Cardiac fibroblast (primary cell): ENCODE measurements around the gene ZNF14.

Source experiments
- DNase-seq, 2 donors: peaks; one replicate each; pipeline versions ENCODE4 v3.0.0 to v3.0.0-alpha.2; 2010; ENCODE audit warnings: low read depth in 2 of 2
- H3K4me3 ChIP-seq, 2 donors: replicated peaks in 1 of 2; 1 replicate in 1 of 2; 2 replicates in 1 of 2; pipeline ENCODE4 v1.5.1; 2011; ENCODE audit warnings: low read depth in 2 of 2, low read length in 2 of 2, mild to moderate bottlenecking in 2 of 2, moderate library complexity in 1 of 2
- TF ChIP-seq, protein P1 (sequence below): IDR thresholded peaks from one replicate; pipeline ENCODE4 v1.5.1; 2011; ENCODE audit warnings: low read depth, mild to moderate bottlenecking, low read length, inconsistent platforms

ZNF14 gene

GRCh38 chr19:19749908-19750841 lies 17.3 kb upstream of the ZNF14 start:
- H3K4me3 ChIP-seq: no peak overlapping the region
- TF ChIP-seq, protein P1, sequence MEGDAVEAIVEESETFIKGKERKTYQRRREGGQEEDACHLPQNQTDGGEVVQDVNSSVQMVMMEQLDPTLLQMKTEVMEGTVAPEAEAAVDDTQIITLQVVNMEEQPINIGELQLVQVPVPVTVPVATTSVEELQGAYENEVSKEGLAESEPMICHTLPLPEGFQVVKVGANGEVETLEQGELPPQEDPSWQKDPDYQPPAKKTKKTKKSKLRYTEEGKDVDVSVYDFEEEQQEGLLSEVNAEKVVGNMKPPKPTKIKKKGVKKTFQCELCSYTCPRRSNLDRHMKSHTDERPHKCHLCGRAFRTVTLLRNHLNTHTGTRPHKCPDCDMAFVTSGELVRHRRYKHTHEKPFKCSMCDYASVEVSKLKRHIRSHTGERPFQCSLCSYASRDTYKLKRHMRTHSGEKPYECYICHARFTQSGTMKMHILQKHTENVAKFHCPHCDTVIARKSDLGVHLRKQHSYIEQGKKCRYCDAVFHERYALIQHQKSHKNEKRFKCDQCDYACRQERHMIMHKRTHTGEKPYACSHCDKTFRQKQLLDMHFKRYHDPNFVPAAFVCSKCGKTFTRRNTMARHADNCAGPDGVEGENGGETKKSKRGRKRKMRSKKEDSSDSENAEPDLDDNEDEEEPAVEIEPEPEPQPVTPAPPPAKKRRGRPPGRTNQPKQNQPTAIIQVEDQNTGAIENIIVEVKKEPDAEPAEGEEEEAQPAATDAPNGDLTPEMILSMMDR: no peak
- DNase-seq: no peak

DNA sequence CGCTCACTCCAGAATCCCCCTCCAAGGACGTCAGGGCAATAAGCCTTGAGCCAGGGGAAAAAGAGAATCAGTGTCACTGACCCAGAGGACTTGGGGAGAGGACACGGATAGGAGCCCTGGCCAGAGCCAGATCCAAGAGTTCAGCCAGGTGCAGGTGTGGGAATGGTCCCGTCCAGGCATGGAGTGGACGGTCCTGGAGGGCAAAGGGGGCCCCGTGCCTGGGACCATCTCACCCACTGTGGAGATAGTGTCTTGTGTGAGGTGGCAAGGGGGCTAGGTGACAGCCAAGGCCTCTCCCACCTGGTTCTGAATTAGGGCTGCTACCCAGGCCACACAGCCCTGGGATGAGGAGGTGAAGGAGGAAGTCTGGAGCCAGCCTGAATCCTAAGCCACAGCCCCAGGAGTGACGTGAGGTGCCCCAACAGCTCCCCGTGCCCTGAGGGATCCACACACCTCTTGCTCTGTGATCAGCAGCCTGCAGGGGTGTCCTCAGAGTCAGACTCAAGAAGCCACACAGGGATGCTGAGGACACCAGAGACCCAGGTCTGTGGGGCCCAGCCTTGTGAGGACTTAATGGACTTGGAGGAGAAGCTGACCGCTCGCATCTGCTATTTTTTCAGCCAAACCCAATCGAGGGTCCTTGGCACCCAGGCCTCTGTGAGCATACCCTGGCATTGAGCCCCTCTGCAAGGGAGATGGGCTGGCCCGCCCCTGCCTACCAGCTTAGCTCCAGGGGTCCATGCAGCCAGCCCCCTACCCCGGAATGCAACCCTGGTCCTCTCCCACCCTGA lies 16.4 kb upstream of the ZNF14 start:
- no peak for DNase-seq
- no peak overlapping the region for H3K4me3 ChIP-seq
- TF ChIP-seq, protein P1: no peak

DNA sequence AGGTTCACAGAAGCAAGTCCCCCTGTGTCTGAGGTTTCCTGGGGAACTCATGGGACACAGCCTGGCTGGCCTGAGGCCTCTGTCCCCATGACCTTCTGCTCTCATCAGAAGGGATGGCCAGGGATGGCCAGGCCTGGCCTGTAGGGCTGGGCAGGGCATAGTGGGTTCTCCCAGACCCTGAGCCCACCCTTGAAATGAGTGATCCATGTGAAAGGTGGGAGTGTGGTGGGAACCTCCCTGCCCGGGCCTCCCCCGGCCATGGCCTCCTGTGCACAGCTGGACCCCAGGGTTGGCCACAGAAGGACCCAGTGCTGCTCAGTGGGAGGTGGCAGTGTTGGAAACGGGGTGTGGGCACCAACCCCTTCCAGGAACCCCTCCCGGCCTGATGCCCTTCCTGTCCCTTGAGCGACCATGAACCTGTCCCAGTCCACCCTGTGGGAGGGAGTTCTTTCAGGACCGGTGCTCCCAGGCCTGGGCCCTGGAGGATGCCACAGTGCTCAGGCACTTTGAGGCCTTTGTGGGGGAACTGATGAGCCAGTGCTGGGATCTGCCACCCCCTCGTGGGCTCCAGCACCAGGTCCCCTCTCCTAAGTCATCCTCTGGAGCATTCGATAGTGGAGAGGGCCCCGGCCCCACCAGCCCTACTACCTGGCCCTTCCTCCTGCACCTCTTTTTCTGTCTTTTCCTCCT lies 15.5 kb upstream of the ZNF14 start:
- no peak for DNase-seq
- TF ChIP-seq, protein P1: no peak
- no peak overlapping the region for H3K4me3 ChIP-seq

GRCh38 chr19:19747357-19748220 lies 14.7 kb upstream of the ZNF14 start:
- H3K4me3 ChIP-seq: no peak overlapping the region
- TF ChIP-seq, protein P1: no peak
- no peak for DNase-seq

GRCh38 chr19:19746286-19747213 lies 13.6 kb upstream of the ZNF14 start:
- TF ChIP-seq, protein P1: no peak
- no peak overlapping the region for H3K4me3 ChIP-seq
- no peak for DNase-seq
